ENCODE data around the gene GLRX3. TPM values are rescaled to one million over a fixed set of nuclear protein-coding genes. Genes with fewer than 3 reads are reported as not detected.

The GLRX3 gene
- total and polyA plus RNA-seq, 2 of the 13 experiments (the other 11 are each of a cell fraction or from before 2014, with no cell fraction given), result 91.4 to 135 TPM

GRCh38 chr10:130181858-130182257 is 45.7 kb downstream of the GLRX3 start:
- no peaks in the 10 kb centered on the region for H3K9me3 ChIP-seq (ENCODE audit: low read length)
- WGBS (ENCODE audit: low lambda C conversion rate), result 93% methylated on average over 2 of the region's 5 CpGs
- no peaks in the 10 kb centered on the region for H3K79me2 ChIP-seq (ENCODE audit: insufficient read depth, low read length)
- no peak overlapping the region for H3K27ac ChIP-seq (ENCODE audit: extremely low read length, insufficient read depth, low read length)
- H3K4me2 ChIP-seq (ENCODE audit: low read depth, low read length), result no peak overlapping the region
- no peak overlapping the region for H2AFZ ChIP-seq (ENCODE audit: low read length)
- BruUV-seq (replicated peaks), result no TSS peak
- POLR2A ChIA-PET, result no interaction called here
- H3K9ac ChIP-seq (ENCODE audit: insufficient read depth, low read depth, low read length), result no peak overlapping the region
- H3K4me3 ChIP-seq (replicated peaks in 1 of 3; ENCODE audit: insufficient read depth in 1 of 3, low read depth in 2 of 3, low read length in 3 of 3), result no peak overlapping the region
- H3K27me3 ChIP-seq (ENCODE audit: control insufficient read depth in 1 of 2, insufficient read depth in 2 of 2, low read length in 2 of 2), result no peaks in the 10 kb centered on the region
- ATAC-seq (no peak), FAIRE-seq (no peak), DNase-seq (ENCODE audit: low spot score) (no peak)
- CTCF ChIA-PET (ENCODE audit: low intra/inter-chr PET ratio, low total read pairs), result no interaction called here
- H3K36me3 ChIP-seq (replicated peaks in 1 of 2; ENCODE audit: control insufficient read depth in 1 of 2, insufficient read depth in 2 of 2, low read length in 2 of 2), result peaks cover 24 to 70% of the 10 kb centered on the region in 2 experiments; a peak in 4 of 5 replicates
- in situ Hi-C loops (cut with HindIII; ENCODE audit: extremely low pct_ligation_motif_present, low pct_unique_long_range_greater_than_20kb), result loop anchor here (25.0 kb wide), 1 partner anchor 1705 kb away; no protein-coding TSS in a partner anchor
- H3K4me1 ChIP-seq (ENCODE audit: insufficient read depth, low read length), result no peaks in the 10 kb centered on the region
- intact Hi-C loops (cut with micrococcal nuclease; ENCODE audit: unreplicated experiment), result no loop called here
- H4K20me1 ChIP-seq (ENCODE audit: insufficient read depth, low read length), result no peaks in the 10 kb centered on the region; the same call in none of the 2 replicates
- TF ChIP-seq CHCHD3 (CRISPR knock-in tag; IDR thresholded peaks at IDR 0.05) (no peak), SNAPC5 (CRISPR knock-in tag; IDR thresholded peaks at IDR 0.05; ENCODE audit: borderline replicate concordance) (no peak), FUBP1 (CRISPR knock-in tag; IDR thresholded peaks at IDR 0.05; ENCODE audit: borderline replicate concordance) (no peak), NBN (conservative IDR thresholded peaks at IDR 0.05) (no peak), ZNF574 (CRISPR knock-in tag; IDR thresholded peaks at IDR 0.05) (no peak), ZMAT3 (CRISPR knock-in tag; conservative IDR thresholded peaks at IDR 0.05) (no peak), ZXDC (CRISPR knock-in tag; IDR thresholded peaks at IDR 0.05) (no peak), ZSCAN29 (CRISPR knock-in tag; conservative IDR thresholded peaks at IDR 0.05) (no peak), MBD4 (IDR thresholded peaks at IDR 0.05; ENCODE audit: borderline replicate concordance, low read length) (no peak), ZNF121 (CRISPR knock-in tag; IDR thresholded peaks at IDR 0.05) (no peak), FLYWCH1 (CRISPR knock-in tag; IDR thresholded peaks at IDR 0.05) (no peak), KDM6A (CRISPR knock-in tag; IDR thresholded peaks at IDR 0.05; ENCODE audit: low read depth) (no peak), KDM4B (CRISPR knock-in tag; IDR thresholded peaks at IDR 0.05) (no peak), RELA (CRISPR knock-in tag; IDR thresholded peaks at IDR 0.05) (no peak), HNF4A (CRISPR knock-in tag; IDR thresholded peaks at IDR 0.05) (no peak)

All from HepG2 (cell line).